HG03064 (cell line): ENCODE measurements around the gene ZNF521.
"Not testable (repeated sequence)": the region's sequence is repeated elsewhere in the genome, so short reads cannot be mapped to it uniquely, and the experiment has no call there.

ENCODE experiments used
- ATAC-seq: cut with Tn5 transposase; IDR thresholded peaks from one replicate; pipeline ENCODE4 v1.9.1; 2021; ENCODE audit warnings: low read depth; ENCODE audit not compliant: unreplicated experiment

Gene ZNF521

DNA sequence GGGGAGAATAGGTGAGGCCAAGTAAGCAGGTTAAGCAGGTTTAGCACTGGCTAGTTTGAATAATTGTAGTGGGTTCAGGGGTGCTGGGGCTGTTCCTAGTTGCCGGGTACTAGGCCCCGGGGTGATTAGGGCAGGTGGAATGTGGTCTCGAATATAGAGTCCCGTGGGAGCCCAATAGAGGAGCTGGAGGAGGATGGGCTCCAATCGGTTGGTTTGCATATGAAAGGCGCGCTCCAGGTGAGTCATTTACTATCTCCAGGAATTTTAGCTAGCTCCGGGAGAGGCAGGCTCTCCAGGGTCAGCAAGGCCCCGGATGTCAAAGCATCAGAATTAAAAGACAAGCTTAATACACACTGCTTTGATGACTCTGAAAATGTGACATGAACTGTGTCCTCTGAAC is 304.0 kb downstream of the ZNF521 start:
- ATAC-seq, result no peak

DNA sequence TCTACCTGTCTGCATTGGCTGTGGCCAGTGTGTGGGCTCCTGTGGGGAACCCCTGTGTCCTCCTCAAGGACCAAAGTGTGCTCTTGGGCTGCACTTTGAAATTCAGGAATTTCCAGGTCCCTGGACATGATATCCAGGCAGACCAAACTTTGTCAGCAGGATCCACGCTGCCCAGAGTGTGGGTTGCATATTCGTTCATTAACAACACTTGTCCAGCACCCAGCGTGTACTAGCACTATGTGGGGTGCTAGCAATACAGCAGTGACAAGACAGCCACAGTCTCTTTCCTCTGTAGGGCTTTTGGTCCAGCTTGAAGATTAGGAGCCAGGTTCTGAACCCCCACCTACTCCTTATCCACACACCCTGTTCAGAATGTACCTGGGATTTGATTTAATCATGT is 304.5 kb downstream of the ZNF521 start:
- no peak for ATAC-seq

DNA sequence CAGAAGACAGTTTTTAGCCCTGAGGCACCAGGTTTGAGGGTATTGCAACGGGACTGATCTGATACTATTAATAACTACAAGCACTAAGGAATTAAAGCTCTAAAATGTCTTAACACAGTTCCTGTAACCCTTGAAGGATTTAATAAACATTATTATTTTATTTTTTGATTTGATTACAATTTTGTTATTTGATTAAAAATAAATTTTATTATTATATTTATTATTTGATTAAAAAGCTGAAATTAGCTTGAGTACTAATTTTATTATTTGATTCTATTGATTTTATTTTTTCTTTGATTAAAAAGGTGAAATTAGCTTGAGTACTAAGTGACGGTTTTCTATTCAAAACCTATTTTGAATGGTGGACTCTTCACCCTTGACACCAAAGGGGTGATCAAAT is 307.3 kb downstream of the ZNF521 start:
- ATAC-seq, result no peak

DNA sequence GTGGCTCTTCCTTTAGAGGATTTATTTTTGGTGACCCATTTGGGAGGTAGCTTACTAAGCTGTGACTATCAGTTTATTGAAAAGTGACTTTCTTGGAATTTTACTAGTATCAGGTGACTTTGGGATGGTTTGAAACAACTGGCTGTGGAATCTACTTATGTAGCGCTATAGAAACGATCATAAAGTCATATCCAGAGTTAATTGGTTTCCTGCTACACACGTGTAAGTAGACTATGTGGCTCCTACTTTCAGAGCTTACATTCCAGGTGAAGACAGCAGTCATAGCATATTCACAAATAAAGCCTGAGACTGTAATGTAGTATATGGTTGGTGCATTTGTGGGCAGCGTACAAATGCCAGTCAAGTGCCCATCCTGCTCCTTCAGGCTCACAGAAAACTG is 308.9 kb downstream of the ZNF521 start:
- no peak for ATAC-seq

DNA sequence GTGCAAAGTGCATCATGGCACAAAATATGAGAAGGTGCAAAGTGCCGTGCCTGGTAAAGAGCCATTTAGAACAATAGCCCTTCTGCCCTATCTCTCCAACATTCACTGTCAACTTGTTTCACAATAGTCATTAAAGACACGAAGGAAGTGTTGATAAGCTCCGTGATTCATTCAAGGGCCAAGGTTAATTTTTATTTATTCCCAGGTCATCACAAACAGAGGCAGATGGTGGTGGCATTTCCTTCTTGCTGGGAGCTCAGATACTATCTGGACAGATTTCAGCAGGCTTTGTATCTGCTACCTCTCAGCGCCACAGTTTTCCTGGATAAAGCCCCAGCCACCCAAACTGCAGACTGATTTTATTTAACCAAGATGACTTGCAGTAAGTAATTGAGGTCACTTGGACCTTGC is 309.3 kb downstream of the ZNF521 start:
- ATAC-seq, result no peak

DNA sequence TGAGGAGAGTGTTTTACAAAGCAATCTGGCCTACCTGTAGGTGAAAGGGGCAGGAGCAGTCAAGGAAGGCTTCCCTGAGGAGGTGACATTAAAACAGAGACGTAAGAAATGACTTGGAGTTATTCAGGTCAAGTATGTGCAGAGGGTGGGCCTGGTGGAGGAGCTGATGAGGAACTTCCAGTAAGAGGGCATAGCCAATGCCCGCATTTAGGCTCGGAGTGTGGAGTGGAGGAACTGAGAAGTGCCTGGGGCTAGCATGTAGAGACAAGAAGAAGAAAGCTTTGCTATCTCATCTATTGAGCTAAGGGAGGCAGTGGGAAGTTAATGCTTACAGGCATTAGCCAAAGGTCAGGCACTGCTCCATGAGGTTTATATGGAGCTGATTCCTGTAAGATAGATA is 312.2 kb downstream of the ZNF521 start:
- ATAC-seq, result no peak

DNA sequence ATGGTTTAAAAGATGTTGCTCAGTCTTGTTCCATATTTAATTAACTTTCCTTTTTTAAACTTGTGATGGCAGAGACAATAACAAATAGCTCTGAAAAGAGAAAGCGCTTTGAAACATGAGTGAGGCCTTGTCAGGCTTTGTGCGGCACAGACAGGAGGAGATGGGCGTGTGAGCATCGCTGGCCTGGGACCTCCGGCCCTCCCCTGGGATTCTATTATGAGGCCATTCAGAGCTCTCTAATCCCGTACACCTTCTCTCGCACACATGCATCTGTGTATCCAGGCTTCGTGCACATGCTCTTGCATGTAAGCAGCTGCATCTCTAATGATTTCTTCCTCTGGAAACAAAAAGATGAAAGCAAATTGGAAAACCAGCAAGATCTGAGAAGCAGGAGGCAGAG is 313.7 kb downstream of the ZNF521 start:
- ATAC-seq, result no peak

DNA sequence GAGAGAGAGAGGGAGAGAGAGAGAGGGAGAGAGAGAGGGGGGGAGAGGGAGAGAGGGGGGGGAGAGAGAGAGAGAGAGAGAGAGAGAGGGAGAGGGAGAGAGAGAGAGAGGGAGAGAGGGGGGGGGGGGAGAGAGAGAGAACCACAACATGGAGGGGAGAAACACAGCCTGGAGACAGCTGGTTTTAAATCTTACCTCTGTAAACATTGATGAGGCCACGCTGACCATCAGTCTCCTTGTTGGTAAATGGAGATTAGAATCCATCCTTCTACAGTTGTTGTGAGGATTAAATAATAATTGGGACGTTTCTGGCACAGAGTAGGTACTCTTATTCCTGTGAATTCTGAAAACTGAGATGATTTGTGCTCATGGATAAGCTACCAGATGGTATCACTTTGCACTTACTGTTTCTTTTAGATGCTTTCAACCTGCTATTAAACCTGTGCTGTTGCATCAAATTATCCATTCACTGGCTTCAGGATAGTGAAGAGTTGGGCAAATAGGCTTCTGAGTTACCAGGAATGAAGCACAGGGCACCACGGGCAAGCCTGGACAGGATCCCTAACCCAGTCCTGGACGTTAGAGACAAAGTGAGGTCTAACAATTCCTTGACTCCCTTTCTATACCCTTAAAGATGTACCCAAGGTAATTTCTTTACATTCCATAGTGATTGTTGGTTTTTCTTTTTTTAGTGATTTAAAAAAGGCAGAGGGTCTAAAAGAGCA is 318.1 kb downstream of the ZNF521 start:
- no peak for ATAC-seq

DNA sequence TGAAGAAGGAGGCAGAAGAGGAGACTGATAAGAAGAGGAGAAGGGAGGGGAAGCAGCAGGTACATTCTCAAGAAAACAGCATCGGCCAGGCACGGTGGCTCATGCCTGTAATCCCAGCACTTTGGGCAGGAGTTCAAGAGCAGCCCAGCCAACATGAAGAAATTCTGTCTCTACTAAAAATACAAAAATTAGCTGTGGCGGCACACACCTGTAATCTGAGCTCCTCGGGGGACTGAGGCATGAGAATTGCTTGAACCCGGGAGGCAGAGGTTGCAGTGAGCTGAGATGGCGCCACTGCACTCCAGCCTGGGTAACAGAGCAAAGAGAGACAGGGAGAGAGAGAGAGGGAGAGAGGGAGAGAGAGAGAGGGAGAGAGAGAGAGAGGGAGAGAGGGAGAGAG is 318.8 kb downstream of the ZNF521 start:
- not testable (repeated sequence) for ATAC-seq

DNA sequence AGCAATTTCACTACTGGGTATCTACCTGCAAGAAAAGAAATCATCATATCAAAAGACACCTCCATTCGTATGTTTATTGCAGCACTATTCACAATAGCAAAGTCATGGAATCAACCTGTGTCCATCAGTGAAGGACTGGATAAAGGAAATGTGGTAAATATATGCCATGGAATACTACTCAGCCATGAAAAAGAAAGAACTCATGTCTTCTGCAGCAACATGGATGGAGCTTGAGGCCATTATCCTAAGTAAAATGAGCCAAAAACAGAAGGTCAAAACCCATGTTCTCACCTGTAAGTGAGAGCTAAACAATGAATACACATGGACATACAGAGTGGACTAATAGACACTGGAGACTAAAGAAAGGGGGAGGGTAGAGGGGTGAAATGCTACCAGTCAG is 322.2 kb downstream of the ZNF521 start:
- ATAC-seq, result no peak

DNA sequence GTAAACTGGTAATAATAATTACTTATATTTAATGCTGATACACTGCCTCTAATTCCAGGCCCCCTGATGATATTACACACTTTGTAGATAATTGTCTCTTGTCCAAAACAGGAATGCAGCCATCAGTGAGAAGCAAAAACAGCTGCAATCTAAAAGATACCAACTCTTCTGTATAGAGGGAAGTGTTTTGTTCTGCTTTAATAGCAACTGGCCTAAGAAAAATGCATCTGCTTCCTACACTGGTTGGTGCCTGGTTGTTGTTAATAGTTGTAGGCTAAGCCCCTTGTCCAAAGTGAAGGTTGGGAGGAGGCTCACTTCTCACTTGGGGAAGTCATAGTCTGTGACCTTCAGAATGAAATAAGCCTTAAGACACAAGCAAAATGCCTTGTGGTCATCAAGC is 332.0 kb downstream of the ZNF521 start:
- ATAC-seq, result no peak

DNA sequence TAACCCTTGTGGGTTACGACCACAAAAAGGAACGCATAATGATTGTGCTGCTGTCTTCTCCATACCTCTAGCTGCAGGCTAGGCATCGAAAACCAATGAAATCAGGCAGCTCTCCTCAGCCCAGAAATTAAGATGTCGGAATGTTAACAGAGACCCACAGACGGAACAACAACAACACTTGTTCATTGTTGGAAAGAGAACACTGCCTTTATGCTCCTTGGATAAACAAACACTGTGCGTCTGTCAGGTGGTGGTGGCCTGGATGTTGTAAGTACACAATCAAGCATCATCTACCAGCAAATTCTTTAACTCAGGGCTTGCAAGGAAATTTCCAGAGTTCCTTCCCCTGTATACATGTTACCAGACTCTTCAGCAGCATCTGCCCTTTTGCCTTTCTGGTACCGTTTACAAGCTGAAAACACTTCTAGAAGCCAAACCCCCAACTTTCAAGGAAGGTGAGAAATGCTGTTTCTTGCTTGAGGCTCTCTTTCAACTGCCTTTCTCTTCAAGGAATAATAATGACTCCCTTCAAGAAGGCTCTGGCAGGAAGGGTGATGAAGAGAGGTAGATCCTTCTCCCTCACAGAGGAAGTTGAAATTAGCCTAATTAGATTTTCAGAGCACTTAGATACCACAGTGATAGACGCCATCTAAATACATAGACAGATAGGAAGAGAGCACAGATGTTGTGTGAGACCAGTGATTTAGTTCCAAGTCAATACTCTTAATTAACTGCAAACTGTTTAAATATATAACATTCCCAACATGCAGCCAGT is 332.7 kb downstream of the ZNF521 start:
- no peak for ATAC-seq

DNA sequence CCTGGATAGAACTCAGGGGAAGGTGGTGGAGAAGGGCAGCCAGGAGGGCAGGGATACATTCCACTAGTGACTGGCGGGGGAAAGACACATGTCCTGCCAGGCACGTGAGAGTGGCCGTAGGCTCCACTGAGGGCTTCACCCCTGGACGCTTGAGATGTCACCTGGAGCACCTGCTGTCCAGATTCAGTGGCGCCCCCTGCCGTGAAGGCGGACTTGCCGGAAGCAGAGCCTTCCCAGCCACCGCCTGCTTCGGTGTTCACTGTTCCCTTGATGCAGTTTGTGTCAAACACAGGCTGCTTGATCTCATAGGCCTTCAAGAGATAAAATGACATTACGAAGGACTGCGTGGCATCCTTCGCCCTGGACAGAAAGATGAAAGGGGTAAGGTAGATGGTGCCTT is 335.3 kb downstream of the ZNF521 start:
- ATAC-seq, result no peak

DNA sequence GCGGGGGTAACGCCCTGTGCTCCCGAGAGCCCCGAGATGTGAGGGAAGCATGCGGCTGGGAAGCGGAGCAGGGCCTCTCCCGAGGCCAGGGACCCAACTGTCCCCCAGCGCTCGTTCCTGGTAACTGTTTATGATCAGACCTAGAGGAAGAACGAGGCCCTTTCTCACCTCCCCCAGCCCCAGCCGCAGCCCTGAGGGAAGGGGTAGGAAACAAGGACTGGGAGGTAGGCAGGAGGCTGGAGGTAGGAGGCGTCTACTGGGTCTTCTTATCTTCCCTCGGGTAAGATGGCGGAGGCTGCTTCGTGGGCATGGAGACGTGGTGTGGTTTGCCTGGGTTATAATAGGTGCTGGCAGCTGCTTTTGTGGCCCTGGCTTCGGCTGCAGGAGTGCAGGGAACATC is 335.8 kb downstream of the ZNF521 start:
- ATAC-seq, result no peak
